Activated CD8-positive, alpha-beta memory T cell treated with anti-CD3 and anti-CD28 coated beads, Interleukin-2, amount 10 ng/mL, durations not matched to agents 7 days and 5 days (primary cell): ENCODE results near the gene IL1R1. TPM values are rescaled to one million over a fixed set of nuclear protein-coding genes. Genes with fewer than 3 reads are reported as not detected.

ENCODE experiments used
- ATAC-seq: fragments of 150-1000 bp; cut with Tn5 transposase; one replicate; pipeline ENCODE4 v1.10.0; 2021; ENCODE audit warnings: moderate library complexity
- CTCF ChIA-PET: fragments of 350-600 bp; sonication (Branson Sonifier 250); formaldehyde crosslinking; loops from one replicate; lab custom pipeline; 2021; ENCODE audit warnings: antibody characterized with exemption; lab: Charles Lee
- DNase-seq: peaks from one replicate; pipeline ENCODE4 v3.0.0-alpha.2; 2020
- H3K27ac Mint-ChIP-seq: one replicate; pipeline ENCODE4 v1.8.0; 2021; ENCODE audit warnings: mild to moderate bottlenecking, mixed read lengths
- H3K27me3 Mint-ChIP-seq: one replicate; pipeline ENCODE4 v1.8.0; 2021; ENCODE audit warnings: mixed read lengths
- H3K36me3 Mint-ChIP-seq: one replicate; pipeline ENCODE4 v1.8.0; 2021; ENCODE audit warnings: mild to moderate bottlenecking, mixed read lengths
- H3K4me1 Mint-ChIP-seq: one replicate; pipeline ENCODE4 v1.8.0; 2021; ENCODE audit warnings: mixed read lengths
- H3K4me3 Mint-ChIP-seq: one replicate; pipeline ENCODE4 v1.8.0; 2021; ENCODE audit warnings: mild to moderate bottlenecking, moderate library complexity, mixed read lengths
- H3K9me3 Mint-ChIP-seq: one replicate; pipeline ENCODE4 v1.8.0; 2022; ENCODE audit warnings: low read depth, mixed read lengths
- total RNA-seq, 2 experiments: library from RNA; stranded (reverse); gene quantifications; one replicate each; pipeline ENCODE4 v1.2.3, GENCODE V29; 2021

Gene IL1R1
- total RNA-seq, 2 experiments from 2014 or later, result 0.40 to 0.41 TPM

DNA sequence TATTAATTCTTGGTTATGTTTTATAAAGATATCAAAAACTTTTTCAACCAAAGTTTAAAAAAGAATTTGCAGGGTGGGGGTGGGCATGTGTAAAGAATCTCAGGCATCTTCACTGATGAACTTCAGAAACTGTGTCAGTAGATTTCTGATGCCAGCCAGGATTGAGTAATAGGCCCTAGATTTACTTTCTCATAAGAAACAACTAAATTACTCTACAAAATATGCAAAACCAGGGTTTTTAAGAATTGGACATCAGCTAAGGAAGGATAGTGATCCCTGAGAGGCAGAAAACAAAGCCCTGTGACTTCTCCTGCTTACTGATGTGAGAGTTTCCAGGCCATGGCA lies 11.9 kb upstream of the IL1R1 start:
- Mint-ChIP-seq H3K27ac (no peak overlapping the region), H3K36me3 (peaks cover 8% of the 10 kb centered on the region), H3K9me3 (peaks cover 11% of the 10 kb centered on the region), H3K4me1 (peaks cover 4% of the 10 kb centered on the region), H3K4me3 (no peak overlapping the region), H3K27me3 (peaks cover 2% of the 10 kb centered on the region)
- CTCF ChIA-PET, result no interaction called here
- ATAC-seq (no peak), DNase-seq (no peak)

- ATAC-seq (no peak), DNase-seq (no peak)
Measured at GRCh38 chr2:102131564-102131963, 11.0 kb upstream of the IL1R1 start.

GRCh38 chr2:102137138-102137537 lies 5.4 kb upstream of the IL1R1 start:
- Mint-ChIP-seq H3K36me3 (peaks cover 14% of the 10 kb centered on the region), H3K9me3 (peaks cover 17% of the 10 kb centered on the region), H3K4me1 (peaks cover 19% of the 10 kb centered on the region), H3K27ac (no peak overlapping the region), H3K4me3 (no peak overlapping the region), H3K27me3 (peaks cover 23% of the 10 kb centered on the region)
- CTCF ChIA-PET, result no interaction called here
- ATAC-seq (peak; percentile 57), DNase-seq (no peak)

More at GRCh38 chr2:102131564-102131963, 11.0 kb upstream of the IL1R1 start:
- CTCF ChIA-PET, result no interaction called here
- Mint-ChIP-seq H3K9me3 (peaks cover 10% of the 10 kb centered on the region), H3K27ac (no peak overlapping the region), H3K4me1 (peaks cover 5% of the 10 kb centered on the region), H3K36me3 (peaks cover 8% of the 10 kb centered on the region), H3K27me3 (peaks cover 2% of the 10 kb centered on the region), H3K4me3 (no peak overlapping the region)

DNA sequence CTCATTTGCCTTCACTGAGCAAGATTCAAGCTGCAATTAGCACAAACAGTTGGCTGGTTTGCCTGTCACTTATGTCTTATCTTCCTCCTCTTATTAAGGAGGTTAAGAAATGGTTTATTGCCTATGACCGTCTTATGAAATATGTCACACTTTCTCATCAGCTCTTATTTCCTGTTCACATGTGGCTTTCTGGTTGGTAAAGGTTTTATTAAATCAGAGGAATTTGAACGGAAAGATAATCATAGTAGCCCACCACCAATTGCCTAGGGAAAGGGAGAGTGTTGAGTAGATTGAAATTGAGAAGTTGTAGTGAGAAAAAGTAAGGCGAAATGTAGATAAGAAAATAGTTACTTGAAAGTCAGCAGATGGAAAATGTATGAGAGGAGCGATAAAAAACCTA lies 4.2 kb upstream of the IL1R1 start:
- peaks cover 28% of the 10 kb centered on the region for H3K27me3 Mint-ChIP-seq
- H3K4me3 Mint-ChIP-seq, result no peak overlapping the region
- H3K9me3 Mint-ChIP-seq, result peaks cover 17% of the 10 kb centered on the region
- DNase-seq (no peak), ATAC-seq (no peak)
- H3K27ac Mint-ChIP-seq, result no peak overlapping the region
- H3K36me3 Mint-ChIP-seq, result peaks cover 18% of the 10 kb centered on the region
- H3K4me1 Mint-ChIP-seq, result peaks cover 22% of the 10 kb centered on the region
- CTCF ChIA-PET, result no interaction called here

GRCh38 chr2:102139851-102140250 lies 2.7 kb upstream of the IL1R1 start:
- peaks cover 22% of the 10 kb centered on the region for H3K4me1 Mint-ChIP-seq
- no peak for DNase-seq
- ATAC-seq, result no peak
- H3K27me3 Mint-ChIP-seq, result peaks cover 33% of the 10 kb centered on the region
- peaks cover 17% of the 10 kb centered on the region for H3K9me3 Mint-ChIP-seq
- H3K36me3 Mint-ChIP-seq, result peaks cover 20% of the 10 kb centered on the region
- no peak overlapping the region for H3K4me3 Mint-ChIP-seq
- H3K27ac Mint-ChIP-seq, result no peak overlapping the region
- CTCF ChIA-PET, result no interaction called here

DNA sequence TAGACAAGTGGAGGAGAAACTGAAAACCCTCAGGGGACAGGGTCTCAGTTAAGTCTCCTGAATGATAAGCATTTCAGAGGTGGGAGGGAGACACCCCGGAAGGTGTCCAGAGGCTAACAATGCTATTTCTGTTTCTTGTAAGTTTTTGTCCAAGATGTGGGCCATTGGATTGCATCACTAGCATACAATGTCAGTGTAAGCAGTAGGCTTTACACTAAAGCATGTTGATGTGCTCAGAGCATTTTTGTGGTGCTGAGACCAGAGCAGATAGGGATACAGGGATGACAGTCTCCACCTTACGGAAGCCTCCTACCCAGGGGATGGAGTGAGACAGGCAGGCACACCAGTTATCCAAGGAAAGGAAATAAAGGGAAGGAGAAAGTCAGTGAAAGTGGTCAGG lies 2.2 kb upstream of the IL1R1 start:
- Mint-ChIP-seq H3K36me3 (peaks cover 22% of the 10 kb centered on the region), H3K27ac (no peak overlapping the region), H3K4me1 (peaks cover 22% of the 10 kb centered on the region), H3K9me3 (peaks cover 18% of the 10 kb centered on the region), H3K4me3 (no peak overlapping the region), H3K27me3 (peaks cover 33% of the 10 kb centered on the region)
- ATAC-seq (no peak), DNase-seq (no peak)
- CTCF ChIA-PET, result no interaction called here

- ATAC-seq, result no peak
- no peak overlapping the region for H3K4me3 Mint-ChIP-seq
- H3K4me1 Mint-ChIP-seq, result peaks cover 22% of the 10 kb centered on the region
- CTCF ChIA-PET, result interaction anchor here (0.6 to 1.0 kb wide), 2 partner anchors 18 to 121 kb away, joined by 3 read pairs; no protein-coding TSS in a partner anchor
- no peak for DNase-seq
- H3K27ac Mint-ChIP-seq, result no peak overlapping the region
- H3K36me3 Mint-ChIP-seq, result peaks cover 23% of the 10 kb centered on the region
- H3K27me3 Mint-ChIP-seq, result peaks cover 33% of the 10 kb centered on the region
- peaks cover 20% of the 10 kb centered on the region for H3K9me3 Mint-ChIP-seq
Measured at GRCh38 chr2:102141011-102141943, 1.3 kb upstream of the IL1R1 start.

- Mint-ChIP-seq H3K36me3 (peaks cover 21% of the 10 kb centered on the region), H3K27ac (no peak overlapping the region), H3K9me3 (peaks cover 22% of the 10 kb centered on the region), H3K4me3 (no peak overlapping the region), H3K27me3 (peaks cover 33% of the 10 kb centered on the region), H3K4me1 (peaks cover 11% of the 10 kb centered on the region)
- ATAC-seq (no peak), DNase-seq (no peak)
- CTCF ChIA-PET, result interaction anchor here (0.9 kb wide), 1 partner anchor 16 kb away, joined by 3 read pairs; no protein-coding TSS in a partner anchor
Measured at GRCh38 chr2:102142829-102143449, 393 bp downstream of the IL1R1 start.

DNA sequence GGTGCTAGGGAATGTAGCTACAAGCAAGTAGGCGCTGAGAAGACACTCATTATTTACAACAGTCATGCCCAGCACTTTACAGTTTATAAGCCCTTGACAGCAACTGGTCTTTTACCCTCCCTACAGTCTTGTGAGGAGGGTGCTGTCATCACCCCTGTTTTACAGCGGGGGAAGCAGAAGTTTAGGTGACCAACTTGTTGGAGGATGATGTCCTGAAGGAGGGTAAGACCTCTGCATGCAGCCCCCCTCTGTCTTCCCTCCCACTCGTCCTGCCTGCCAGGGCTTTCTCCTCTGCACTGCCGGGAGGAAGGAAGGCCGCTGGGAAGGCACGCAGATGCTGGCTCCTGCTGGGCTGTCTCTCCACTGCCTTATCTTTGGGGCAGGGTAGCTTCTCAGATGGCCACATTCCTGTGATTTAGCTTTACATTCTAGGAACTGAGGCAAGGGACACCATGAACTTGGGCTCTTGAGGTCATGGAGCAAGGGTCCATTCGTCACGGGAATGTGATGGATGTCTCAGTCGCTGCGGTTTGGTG lies 972 bp downstream of the IL1R1 start:
- ATAC-seq (no peak), DNase-seq (no peak)
- Mint-ChIP-seq H3K36me3 (peaks cover 18% of the 10 kb centered on the region), H3K27ac (no peak overlapping the region), H3K9me3 (peaks cover 19% of the 10 kb centered on the region), H3K4me1 (peaks cover 8% of the 10 kb centered on the region), H3K27me3 (peaks cover 32% of the 10 kb centered on the region), H3K4me3 (no peak overlapping the region)
- CTCF ChIA-PET, result interaction anchor here (0.9 kb wide), 1 partner anchor 16 kb away, joined by 3 read pairs; no protein-coding TSS in a partner anchor

- Mint-ChIP-seq H3K4me1 (peaks cover 7% of the 10 kb centered on the region), H3K9me3 (peaks cover 23% of the 10 kb centered on the region), H3K4me3 (no peak overlapping the region), H3K36me3 (peaks cover 17% of the 10 kb centered on the region), H3K27ac (no peak overlapping the region), H3K27me3 (peaks cover 31% of the 10 kb centered on the region)
- no peak for DNase-seq
- CTCF ChIA-PET, result interaction anchor here (0.9 kb wide), 1 partner anchor 15 kb away, joined by 3 read pairs; no protein-coding TSS in a partner anchor
- ATAC-seq, result no peak
Measured at GRCh38 chr2:102144128-102144527, 1.6 kb downstream of the IL1R1 start.

- Mint-ChIP-seq H3K27me3 (peaks cover 31% of the 10 kb centered on the region), H3K36me3 (peaks cover 17% of the 10 kb centered on the region), H3K9me3 (peaks cover 23% of the 10 kb centered on the region), H3K27ac (no peak overlapping the region), H3K4me1 (peaks cover 7% of the 10 kb centered on the region), H3K4me3 (no peak overlapping the region)
- no peak for DNase-seq
- CTCF ChIA-PET, result no interaction called here
- ATAC-seq, result no peak
Measured at GRCh38 chr2:102145107-102145506, 2.6 kb downstream of the IL1R1 start.

GRCh38 chr2:102145934-102146333 lies 3.4 kb downstream of the IL1R1 start:
- H3K36me3 Mint-ChIP-seq, result peaks cover 14% of the 10 kb centered on the region

GRCh38 chr2:102147935-102148334 lies 5.4 kb downstream of the IL1R1 start:
- no peak overlapping the region for H3K27ac Mint-ChIP-seq
- ATAC-seq (no peak), DNase-seq (peak; percentile 47)
- H3K36me3 Mint-ChIP-seq, result peaks cover 9% of the 10 kb centered on the region
- H3K4me1 Mint-ChIP-seq, result peaks cover 7% of the 10 kb centered on the region
- peaks cover 19% of the 10 kb centered on the region for H3K9me3 Mint-ChIP-seq
- H3K27me3 Mint-ChIP-seq, result peaks cover 9% of the 10 kb centered on the region
- no peak overlapping the region for H3K4me3 Mint-ChIP-seq
- CTCF ChIA-PET, result no interaction called here

More at GRCh38 chr2:102145934-102146333, 3.4 kb downstream of the IL1R1 start:
- DNase-seq, result no peak
- peaks cover 24% of the 10 kb centered on the region for H3K27me3 Mint-ChIP-seq
- no peak overlapping the region for H3K4me3 Mint-ChIP-seq
- no peak for ATAC-seq
- peaks cover 22% of the 10 kb centered on the region for H3K9me3 Mint-ChIP-seq
- peaks cover 7% of the 10 kb centered on the region for H3K4me1 Mint-ChIP-seq
- H3K27ac Mint-ChIP-seq, result no peak overlapping the region
- CTCF ChIA-PET, result no interaction called here
